Measurements from ENCODE around the gene MAMDC4. TPM values are rescaled to one million over a fixed set of nuclear protein-coding genes. Genes with fewer than 3 reads are reported as not detected.
"Not testable (repeated sequence)": the region's sequence is repeated elsewhere in the genome, so short reads cannot be mapped to it uniquely, and the experiment has no call there.

The MAMDC4 gene
- total RNA-seq, 1 donor from 2014 or later, result 13.4 TPM

- intact Hi-C loops (cut with micrococcal nuclease), result no loop called here
- no peak for DNase-seq
- Histone ChIP-seq H3K27ac (replicated peaks) (no peak overlapping the region), H3K4me1 (peaks cover 40% of the 10 kb centered on the region), H3K9me3 (replicated peaks) (no peaks in the 10 kb centered on the region), H3K36me3 (peaks cover 51% of the 10 kb centered on the region), H3K4me3 (no peak overlapping the region), H3K27me3 (ENCODE audit: low read depth) (peaks cover 21% of the 10 kb centered on the region)
- TF ChIP-seq CTCF (IDR thresholded peaks at IDR 0.05; ENCODE audit: borderline replicate concordance), result no peak
These were observed 11.8 kb upstream of the MAMDC4 start for GRCh38 chr9:136840140-136840876.

GRCh38 chr9:136840877-136841645 lies 11.1 kb upstream of the MAMDC4 start:
- Histone ChIP-seq H3K27ac (replicated peaks) (no peak overlapping the region), H3K4me1 (peaks cover 45% of the 10 kb centered on the region), H3K36me3 (peaks cover 43% of the 10 kb centered on the region), H3K27me3 (ENCODE audit: low read depth) (peaks cover 29% of the 10 kb centered on the region), H3K9me3 (replicated peaks) (no peaks in the 10 kb centered on the region), H3K4me3 (no peak overlapping the region)
- TF ChIP-seq CTCF (IDR thresholded peaks at IDR 0.05; ENCODE audit: borderline replicate concordance), result no peak
- intact Hi-C loops (cut with micrococcal nuclease), result no loop called here
- no peak for DNase-seq

DNA sequence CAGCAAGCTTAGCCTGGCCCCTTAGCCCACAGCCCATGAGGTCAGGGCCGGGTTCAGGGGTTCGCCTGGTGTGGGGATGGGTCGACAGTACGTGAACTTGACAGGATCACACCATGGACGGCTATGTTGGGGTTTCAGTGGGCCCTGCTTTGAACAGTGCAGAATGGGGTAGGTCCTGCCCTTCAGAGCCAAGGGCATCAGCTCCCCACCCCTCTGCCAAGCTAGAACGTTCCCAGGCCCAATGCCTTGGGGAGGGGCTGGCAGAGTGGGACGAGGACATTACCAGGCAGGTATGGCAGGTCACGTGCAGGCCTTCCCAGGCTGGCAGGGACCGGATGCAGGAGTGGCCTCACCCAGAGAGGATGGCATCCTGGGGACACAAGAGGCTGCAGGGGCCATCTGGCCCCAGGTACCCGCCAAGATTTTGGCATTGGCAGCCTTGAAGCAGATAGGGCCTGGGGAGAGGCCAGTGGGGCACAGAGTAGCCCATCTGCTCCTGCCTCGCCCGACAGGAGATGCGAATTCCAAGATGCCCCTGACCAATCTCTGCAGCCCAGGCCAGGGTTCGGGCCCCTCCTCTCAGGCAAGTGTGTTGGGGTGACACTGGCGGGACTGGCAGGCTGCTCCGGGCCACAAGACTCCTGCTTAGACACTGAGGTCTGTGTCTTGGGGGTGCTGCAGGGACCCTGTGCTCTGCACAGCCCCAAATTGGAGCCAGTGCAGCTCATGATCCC lies 10.3 kb upstream of the MAMDC4 start:
- peaks cover 51% of the 10 kb centered on the region for H3K4me1 ChIP-seq
- peak overlapping the region; percentile 78 for H3K27ac ChIP-seq (replicated peaks)
- DNase-seq; intact Hi-C loops (cut with micrococcal nuclease); H3K9me3 ChIP-seq (replicated peaks): not testable (repeated sequence)
- peaks cover 35% of the 10 kb centered on the region for H3K27me3 ChIP-seq (ENCODE audit: low read depth)
- peak overlapping the region; percentile 74 for H3K4me3 ChIP-seq
- H3K36me3 ChIP-seq, result peaks cover 36% of the 10 kb centered on the region

- not testable (repeated sequence) for H3K9me3 ChIP-seq (replicated peaks)
These were observed 9.7 kb upstream of the MAMDC4 start, which contains the start of gene AJM1 for GRCh38 chr9:136842380-136842948. Gene AJM1 (plus strand): TSS chr9:136842478. CDS start chr9:136844415, 1,937 bp downstream.

DNA sequence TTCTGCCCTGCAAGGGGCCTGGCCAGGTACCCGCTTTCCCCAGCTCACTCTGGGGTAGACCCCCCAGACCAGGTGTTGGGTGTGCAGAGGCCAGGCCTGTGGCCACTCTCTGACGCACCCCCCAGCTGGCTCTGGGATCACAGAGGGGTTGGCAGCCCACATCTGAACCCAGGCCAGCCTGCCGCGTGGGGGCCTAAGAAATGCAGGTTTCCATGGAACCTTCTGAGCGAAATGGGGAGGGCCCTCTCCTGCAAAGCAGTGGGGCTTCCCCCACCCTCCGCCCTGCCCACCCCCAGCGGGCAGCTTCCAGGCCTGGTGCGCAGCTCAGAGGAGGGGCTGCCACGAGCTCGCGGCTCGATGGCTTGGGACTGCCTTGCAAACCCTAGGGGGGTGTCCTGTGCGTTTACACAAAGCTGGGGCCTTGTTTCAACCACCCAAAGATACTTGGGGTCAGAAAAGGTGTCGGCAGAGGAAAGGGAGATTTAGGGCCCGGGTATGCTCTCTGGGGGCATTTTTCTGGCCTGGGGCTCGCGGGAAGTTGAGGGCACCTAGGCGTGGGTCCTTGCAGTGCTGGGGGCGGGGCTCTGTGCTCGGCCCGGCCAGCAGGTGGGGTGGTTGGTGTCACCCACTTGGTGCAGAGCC lies 8.9 kb upstream of the MAMDC4 start:
- Histone ChIP-seq H3K4me1 (peaks cover 65% of the 10 kb centered on the region), H3K27me3 (ENCODE audit: low read depth) (peaks cover 41% of the 10 kb centered on the region), H3K4me3 (peak overlapping the region; percentile 74), H3K27ac (replicated peaks) (peak overlapping the region; percentile 78), H3K36me3 (peaks cover 23% of the 10 kb centered on the region)
- DNase-seq; H3K9me3 ChIP-seq (replicated peaks); intact Hi-C loops (cut with micrococcal nuclease): not testable (repeated sequence)

More at GRCh38 chr9:136842380-136842948, 9.7 kb upstream of the MAMDC4 start, which contains the start of gene AJM1:
- intact Hi-C loops (cut with micrococcal nuclease), result not testable (repeated sequence)
- Histone ChIP-seq H3K27ac (replicated peaks) (peak within 1 kb of the TSS; percentile 78), H3K4me3 (peak within 1 kb of the TSS; percentile 74), H3K4me1 (peaks cover 57% of the 10 kb centered on the region), H3K36me3 (peaks cover 31% of the 10 kb centered on the region), H3K27me3 (ENCODE audit: low read depth) (peaks cover 41% of the 10 kb centered on the region)
- DNase-seq, result peak; percentile 78
- peak; percentile 97 for TF ChIP-seq CTCF (IDR thresholded peaks at IDR 0.05; ENCODE audit: borderline replicate concordance)
